T-helper 17 cell (primary cell): ENCODE measurements around the gene FLNB. TPM values are rescaled to one million over a fixed set of nuclear protein-coding genes. Genes with fewer than 3 reads are reported as not detected.
A peak's percentile ranks its signal among the peaks of the same experiment; 100 is the strongest.

ENCODE experiments used
- ATAC-seq: fragments of 150-1000 bp; cut with Tn5 transposase; 2 replicates; pipeline ENCODE4 v1.10.0; 2021; ENCODE audit warnings: mild to moderate bottlenecking, moderate library complexity
- DNase-seq, 3 donors: peaks; one replicate each; pipeline versions ENCODE4 v3.0.0 to v3.0.0-alpha.2; 2020 to 2021
- H3K9me3 ChIP-seq: one replicate; pipeline ENCODE4 v1.7.0; 2013; ENCODE audit warnings: low read length, mild to moderate bottlenecking; ENCODE audit not compliant: control insufficient read depth, poor library complexity, severe bottlenecking
- H3K27ac Mint-ChIP-seq: one replicate; pipeline ENCODE4 v1.8.0; 2022; ENCODE audit warnings: mild to moderate bottlenecking, moderate library complexity, mixed read lengths
- H3K27me3 Mint-ChIP-seq: one replicate; pipeline ENCODE4 v1.8.0; 2022; ENCODE audit warnings: mixed read lengths
- H3K36me3 Mint-ChIP-seq: one replicate; pipeline ENCODE4 v1.8.0; 2022; ENCODE audit warnings: low read depth, mixed read lengths
- H3K4me1 Mint-ChIP-seq: one replicate; pipeline ENCODE4 v1.8.0; 2022; ENCODE audit warnings: mild to moderate bottlenecking, mixed read lengths
- H3K4me3 Mint-ChIP-seq: one replicate; pipeline ENCODE4 v1.8.0; 2022; ENCODE audit warnings: mild to moderate bottlenecking, moderate library complexity, mixed read lengths
- total RNA-seq, 4 donors: library from RNA in 2 of 4; stranded (reverse) in 2 of 4; gene quantifications; one replicate each; pipeline ENCODE4 v1.2.3 and lab custom pipeline; 2022 to 2026

The FLNB gene
- total RNA-seq, 2 donors from 2014 or later = 41.1 to 42.5 TPM

- peaks cover 34% of the 10 kb centered on the region for H3K4me1 Mint-ChIP-seq
- no peaks in the 10 kb centered on the region for H3K27me3 Mint-ChIP-seq
- peaks cover 11% of the 10 kb centered on the region for H3K36me3 Mint-ChIP-seq
- ATAC-seq (no peak), DNase-seq (no peak)
- H3K9me3 ChIP-seq = no peaks in the 10 kb centered on the region
- no peak overlapping the region for H3K4me3 Mint-ChIP-seq
- H3K27ac Mint-ChIP-seq = peak overlapping the region; percentile 56
Observed at GRCh38 chr3:58112185-58112535, 103.9 kb downstream of the FLNB start.

GRCh38 chr3:58115175-58115574 lies 107.0 kb downstream of the FLNB start:
- Mint-ChIP-seq H3K36me3 (peaks cover 14% of the 10 kb centered on the region), H3K27me3 (no peaks in the 10 kb centered on the region), H3K4me3 (no peak overlapping the region), H3K4me1 (peaks cover 40% of the 10 kb centered on the region), H3K27ac (peak overlapping the region; percentile 94)
- ATAC-seq = no peak
- no peak for DNase-seq
- H3K9me3 ChIP-seq = no peaks in the 10 kb centered on the region

- Mint-ChIP-seq H3K27me3 (no peaks in the 10 kb centered on the region), H3K4me3 (peak overlapping the region; percentile 79), H3K4me1 (peaks cover 40% of the 10 kb centered on the region), H3K27ac (peak overlapping the region; percentile 94), H3K36me3 (peaks cover 14% of the 10 kb centered on the region)
- H3K9me3 ChIP-seq = no peaks in the 10 kb centered on the region
- ATAC-seq (peak; percentile 96), DNase-seq (peak; percentile 19 to 53 (median 48))
Observed at GRCh38 chr3:58116161-58116955, 108.1 kb downstream of the FLNB start.

GRCh38 chr3:58116985-58117384 lies 108.8 kb downstream of the FLNB start:
- no peaks in the 10 kb centered on the region for H3K27me3 Mint-ChIP-seq
- peaks cover 14% of the 10 kb centered on the region for H3K36me3 Mint-ChIP-seq
- no peak overlapping the region for H3K4me3 Mint-ChIP-seq
- no peak for DNase-seq
- ATAC-seq = no peak
- H3K9me3 ChIP-seq = no peaks in the 10 kb centered on the region
- H3K4me1 Mint-ChIP-seq = peaks cover 40% of the 10 kb centered on the region
- peak overlapping the region; percentile 94 for H3K27ac Mint-ChIP-seq

GRCh38 chr3:58117561-58118181 lies 109.4 kb downstream of the FLNB start:
- Mint-ChIP-seq H3K27me3 (no peaks in the 10 kb centered on the region), H3K4me3 (no peak overlapping the region), H3K4me1 (peaks cover 35% of the 10 kb centered on the region), H3K27ac (peak overlapping the region; percentile 94), H3K36me3 (peaks cover 11% of the 10 kb centered on the region)
- DNase-seq (no peak), ATAC-seq (no peak)
- H3K9me3 ChIP-seq = no peaks in the 10 kb centered on the region

GRCh38 chr3:58119186-58119585 lies 111.0 kb downstream of the FLNB start:
- Mint-ChIP-seq H3K27me3 (no peaks in the 10 kb centered on the region), H3K4me1 (peaks cover 29% of the 10 kb centered on the region), H3K27ac (no peak overlapping the region), H3K4me3 (no peak overlapping the region), H3K36me3 (peaks cover 5% of the 10 kb centered on the region)
- no peak for ATAC-seq
- H3K9me3 ChIP-seq = no peaks in the 10 kb centered on the region
- DNase-seq = no peak

GRCh38 chr3:58120075-58120812 lies 112.0 kb downstream of the FLNB start:
- H3K27me3 Mint-ChIP-seq = no peaks in the 10 kb centered on the region

GRCh38 chr3:58121183-58121582 lies 113.0 kb downstream of the FLNB start:
- DNase-seq (no peak), ATAC-seq (no peak)
- H3K4me3 Mint-ChIP-seq = no peak overlapping the region
- H3K27ac Mint-ChIP-seq = no peak overlapping the region
- H3K27me3 Mint-ChIP-seq = no peaks in the 10 kb centered on the region
- peaks cover 7% of the 10 kb centered on the region for H3K36me3 Mint-ChIP-seq
- H3K9me3 ChIP-seq = no peaks in the 10 kb centered on the region
- H3K4me1 Mint-ChIP-seq = peaks cover 17% of the 10 kb centered on the region

More at GRCh38 chr3:58120075-58120812, 112.0 kb downstream of the FLNB start:
- ATAC-seq (no peak), DNase-seq (no peak)
- peaks cover 24% of the 10 kb centered on the region for H3K4me1 Mint-ChIP-seq
- no peak overlapping the region for H3K4me3 Mint-ChIP-seq
- H3K27ac Mint-ChIP-seq = no peak overlapping the region
- H3K9me3 ChIP-seq = no peaks in the 10 kb centered on the region
- H3K36me3 Mint-ChIP-seq = peaks cover 7% of the 10 kb centered on the region

- ATAC-seq = no peak
Observed at GRCh38 chr3:58122936-58123700, 114.9 kb downstream of the FLNB start.

GRCh38 chr3:58124387-58124786 lies 116.2 kb downstream of the FLNB start:
- ATAC-seq = no peak
- H3K36me3 Mint-ChIP-seq = peaks cover 11% of the 10 kb centered on the region

More at GRCh38 chr3:58122936-58123700, 114.9 kb downstream of the FLNB start:
- DNase-seq = no peak
- Mint-ChIP-seq H3K4me3 (no peak overlapping the region), H3K27ac (no peak overlapping the region), H3K4me1 (peaks cover 6% of the 10 kb centered on the region), H3K36me3 (peaks cover 11% of the 10 kb centered on the region), H3K27me3 (no peaks in the 10 kb centered on the region)
- H3K9me3 ChIP-seq = no peaks in the 10 kb centered on the region

GRCh38 chr3:58129041-58129770 lies 121.0 kb downstream of the FLNB start:
- DNase-seq (no peak), ATAC-seq (no peak)
- no peak overlapping the region for H3K27ac Mint-ChIP-seq
- H3K4me3 Mint-ChIP-seq = no peak overlapping the region
- peaks cover 20% of the 10 kb centered on the region for H3K36me3 Mint-ChIP-seq
- H3K9me3 ChIP-seq = no peaks in the 10 kb centered on the region
- no peaks in the 10 kb centered on the region for H3K27me3 Mint-ChIP-seq
- peaks cover 12% of the 10 kb centered on the region for H3K4me1 Mint-ChIP-seq

More at GRCh38 chr3:58124387-58124786, 116.2 kb downstream of the FLNB start:
- H3K4me1 Mint-ChIP-seq = peaks cover 12% of the 10 kb centered on the region
- no peaks in the 10 kb centered on the region for H3K9me3 ChIP-seq
- H3K4me3 Mint-ChIP-seq = no peak overlapping the region
- H3K27me3 Mint-ChIP-seq = no peaks in the 10 kb centered on the region
- DNase-seq = no peak
- no peak overlapping the region for H3K27ac Mint-ChIP-seq

- Mint-ChIP-seq H3K36me3 (peaks cover 18% of the 10 kb centered on the region), H3K4me1 (peaks cover 12% of the 10 kb centered on the region), H3K4me3 (no peak overlapping the region)
Observed at GRCh38 chr3:58130591-58130990, 122.4 kb downstream of the FLNB start.

More at GRCh38 chr3:58130591-58130990, 122.4 kb downstream of the FLNB start:
- H3K9me3 ChIP-seq = no peaks in the 10 kb centered on the region
- ATAC-seq (no peak), DNase-seq (no peak)
- Mint-ChIP-seq H3K27ac (no peak overlapping the region), H3K27me3 (no peaks in the 10 kb centered on the region)
